ENCODE data around the gene CEACAM18.
"Not testable (repeated sequence)": the region's sequence is repeated elsewhere in the genome, so short reads cannot be mapped to it uniquely, and the experiment has no call there.

Gene CEACAM18

GRCh38 chr19:51478381-51479234, at the start of gene CEACAM18:
Gene CEACAM18, plus strand, starts transcription at chr19:51478539.
- in situ Hi-C loops (cut with HindIII; ENCODE audit: low pct_ligation_motif_present, low pct_unique_long_range_greater_than_20kb, low sequenced_read_pairs), result no loop called here
- DNase-seq, result no peak

DNA sequence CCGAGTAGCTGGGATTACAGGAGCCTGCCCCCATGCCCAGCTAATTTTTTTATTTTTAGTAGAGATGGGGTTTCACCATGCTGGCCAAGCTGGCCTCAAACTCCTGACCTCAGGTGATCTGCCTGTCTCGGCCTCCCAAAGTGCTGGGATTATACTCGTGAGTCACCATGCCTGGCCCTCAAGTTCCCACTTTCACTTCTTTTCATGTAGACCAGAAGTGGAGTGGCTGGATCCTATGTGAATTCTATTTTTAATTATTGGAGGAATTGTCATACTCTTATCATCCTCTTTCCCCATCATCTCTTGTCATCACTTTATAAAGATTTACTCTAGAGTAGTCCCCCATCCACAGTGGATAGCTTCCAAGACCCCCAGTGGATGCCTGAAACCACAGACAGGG, 48.1 kb upstream of the CEACAM18 start:
- in situ Hi-C loops (cut with HindIII; ENCODE audit: low pct_ligation_motif_present, low pct_unique_long_range_greater_than_20kb, low sequenced_read_pairs), result no loop called here
- no peak for DNase-seq

- DNase-seq, result no peak
- in situ Hi-C loops (cut with HindIII; ENCODE audit: low pct_ligation_motif_present, low pct_unique_long_range_greater_than_20kb, low sequenced_read_pairs), result no loop called here
Observed at GRCh38 chr19:51431124-51431523, 47.2 kb upstream of the CEACAM18 start.

DNA sequence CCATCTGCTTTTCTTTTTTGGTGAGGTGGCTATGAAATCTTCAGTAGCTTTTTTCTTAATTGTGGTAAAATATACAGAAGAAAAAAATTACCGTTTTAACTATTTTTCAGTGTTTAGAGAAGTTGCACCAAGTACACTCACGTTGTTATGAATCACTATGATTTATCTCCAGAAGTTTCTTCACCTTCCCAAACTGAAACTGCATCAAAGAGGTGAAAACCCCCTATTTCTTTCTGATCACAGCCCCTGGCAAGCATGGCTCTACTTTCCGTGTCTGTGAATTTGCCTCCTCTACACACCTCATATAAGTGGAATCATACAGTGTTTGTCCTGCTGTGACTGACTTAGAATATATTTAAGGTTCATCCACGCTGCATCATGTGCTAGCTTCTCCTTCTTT, 45.3 kb upstream of the CEACAM18 start:
- no peak for DNase-seq
- in situ Hi-C loops (cut with HindIII; ENCODE audit: low pct_ligation_motif_present, low pct_unique_long_range_greater_than_20kb, low sequenced_read_pairs), result no loop called here

- in situ Hi-C loops (cut with HindIII; ENCODE audit: low pct_ligation_motif_present, low pct_unique_long_range_greater_than_20kb, low sequenced_read_pairs), result no loop called here
- no peak for DNase-seq
Observed at GRCh38 chr19:51434456-51434855, 43.9 kb upstream of the CEACAM18 start.

- in situ Hi-C loops (cut with HindIII; ENCODE audit: low pct_ligation_motif_present, low pct_unique_long_range_greater_than_20kb, low sequenced_read_pairs), result no loop called here
- DNase-seq, result peak; percentile 5
Observed at GRCh38 chr19:51439021-51439465, 39.3 kb upstream of the CEACAM18 start.

GRCh38 chr19:51440052-51440451, 38.3 kb upstream of the CEACAM18 start:
- no peak for DNase-seq
- in situ Hi-C loops (cut with HindIII; ENCODE audit: low pct_ligation_motif_present, low pct_unique_long_range_greater_than_20kb, low sequenced_read_pairs), result no loop called here

GRCh38 chr19:51440846-51441409, 37.4 kb upstream of the CEACAM18 start:
- in situ Hi-C loops (cut with HindIII; ENCODE audit: low pct_ligation_motif_present, low pct_unique_long_range_greater_than_20kb, low sequenced_read_pairs), result no loop called here
- no peak for DNase-seq

DNA sequence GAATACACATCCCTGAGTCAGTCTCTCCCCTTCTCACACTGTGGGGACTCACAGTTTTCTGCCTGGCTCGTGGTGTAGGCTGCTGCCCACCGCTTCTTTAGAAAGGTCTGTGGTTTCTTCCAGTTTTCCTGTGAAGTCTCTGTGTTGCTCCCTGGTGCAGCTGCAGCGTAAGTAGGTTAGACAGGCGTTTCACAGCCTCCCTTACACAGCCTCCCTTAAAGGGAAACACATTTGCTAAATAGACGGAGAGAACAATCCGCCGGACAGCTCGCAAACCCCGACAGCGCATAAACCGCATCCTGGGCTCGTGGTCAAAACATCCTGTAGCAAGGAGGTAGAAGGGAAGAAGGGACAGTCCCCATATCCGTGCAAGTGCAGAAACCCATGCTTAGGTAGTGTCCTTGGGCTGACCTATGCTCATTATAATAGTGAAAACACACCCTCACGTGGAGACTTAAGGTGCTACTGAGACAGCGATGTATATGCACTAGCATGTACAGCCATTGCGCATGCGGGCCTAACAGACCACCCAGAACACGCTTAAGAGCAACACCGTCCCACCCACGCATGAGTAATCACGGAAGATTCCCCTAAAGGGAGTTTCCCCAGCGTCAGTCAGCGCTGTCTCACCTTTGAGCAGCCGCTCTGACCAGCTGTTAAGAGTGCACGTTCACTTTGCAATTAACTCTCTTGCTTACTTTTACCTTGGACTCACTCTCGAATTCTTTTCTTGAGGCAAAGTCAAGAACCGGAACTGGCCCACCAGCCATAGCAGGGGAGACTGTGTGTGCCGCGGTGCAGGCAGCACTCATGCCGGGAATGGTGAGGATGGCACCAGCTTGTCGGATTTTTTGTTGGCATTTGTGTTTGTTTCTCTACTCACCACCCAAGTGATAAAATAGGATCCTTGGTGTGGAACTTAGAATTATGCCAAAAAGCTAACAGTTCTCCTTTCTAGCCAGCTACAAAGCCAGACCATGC, 36.6 kb upstream of the CEACAM18 start:
- in situ Hi-C loops (cut with HindIII; ENCODE audit: low pct_ligation_motif_present, low pct_unique_long_range_greater_than_20kb, low sequenced_read_pairs), result no loop called here
- no peak for DNase-seq

GRCh38 chr19:51447510-51447909, 30.8 kb upstream of the CEACAM18 start:
- in situ Hi-C loops (cut with HindIII; ENCODE audit: low pct_ligation_motif_present, low pct_unique_long_range_greater_than_20kb, low sequenced_read_pairs); DNase-seq: not testable (repeated sequence)

DNA sequence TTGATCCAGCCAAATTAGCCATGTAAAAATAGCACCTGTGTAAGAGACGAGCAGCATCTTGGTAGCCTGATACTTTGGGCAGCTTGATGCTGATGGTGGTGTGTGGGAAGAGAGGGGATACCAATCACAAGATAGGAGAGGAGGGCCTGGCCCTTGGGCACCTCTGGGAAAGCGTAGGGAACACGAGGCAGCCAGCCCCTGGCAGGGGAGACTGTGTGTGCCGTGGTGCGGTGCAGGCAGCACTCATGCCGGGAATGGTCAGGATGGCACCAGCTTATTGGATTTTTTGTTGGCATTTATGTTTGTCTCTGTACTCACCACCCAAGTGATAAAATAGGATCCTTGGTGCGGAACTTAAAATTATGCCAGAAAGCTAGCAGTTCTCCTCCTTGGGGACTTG, 30.3 kb upstream of the CEACAM18 start:
- no peak for DNase-seq
- in situ Hi-C loops (cut with HindIII; ENCODE audit: low pct_ligation_motif_present, low pct_unique_long_range_greater_than_20kb, low sequenced_read_pairs), result no loop called here

- in situ Hi-C loops (cut with HindIII; ENCODE audit: low pct_ligation_motif_present, low pct_unique_long_range_greater_than_20kb, low sequenced_read_pairs), result no loop called here
- no peak for DNase-seq
Observed at GRCh38 chr19:51448411-51449016, 29.8 kb upstream of the CEACAM18 start.

GRCh38 chr19:51450730-51451307, 27.5 kb upstream of the CEACAM18 start:
- in situ Hi-C loops (cut with HindIII; ENCODE audit: low pct_ligation_motif_present, low pct_unique_long_range_greater_than_20kb, low sequenced_read_pairs), result no loop called here

GRCh38 chr19:51456541-51457290, 21.6 kb upstream of the CEACAM18 start:
- no peak for DNase-seq
- in situ Hi-C loops (cut with HindIII; ENCODE audit: low pct_ligation_motif_present, low pct_unique_long_range_greater_than_20kb, low sequenced_read_pairs), result no loop called here

More at GRCh38 chr19:51450730-51451307, 27.5 kb upstream of the CEACAM18 start:
- DNase-seq, result no peak

DNA sequence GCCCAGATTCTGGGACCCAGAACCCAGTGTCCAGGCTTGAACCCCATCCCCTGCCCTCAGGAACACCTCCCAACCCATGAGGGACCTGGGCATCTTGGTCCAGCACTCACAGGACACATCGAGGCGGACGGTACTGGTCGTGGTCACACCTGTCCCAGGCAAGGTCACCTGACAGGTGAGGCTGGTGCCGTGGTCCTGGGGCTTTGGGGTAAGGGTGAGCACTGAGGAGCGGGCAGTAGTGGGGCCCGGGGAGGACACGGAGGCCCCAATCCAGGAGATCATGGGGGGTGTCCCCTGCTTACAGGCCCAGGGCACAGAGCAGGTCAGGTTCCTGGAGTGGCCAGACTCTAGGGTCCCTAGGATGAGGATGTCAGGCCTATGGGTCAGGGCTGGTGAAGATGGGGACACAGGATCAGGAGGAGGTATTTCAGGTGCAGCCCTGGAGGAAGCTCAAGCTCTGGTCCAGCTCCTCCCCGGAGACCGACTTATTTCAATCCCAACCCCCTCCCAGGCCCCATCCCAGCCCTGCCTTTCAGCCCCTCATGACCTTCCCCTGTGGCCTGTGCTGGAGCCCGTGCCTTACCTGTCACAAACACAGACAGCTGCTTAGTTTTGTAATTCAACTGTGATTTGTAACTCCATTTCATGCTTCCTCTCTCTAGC, 20.9 kb upstream of the CEACAM18 start:
- DNase-seq, result no peak
- in situ Hi-C loops (cut with HindIII; ENCODE audit: low pct_ligation_motif_present, low pct_unique_long_range_greater_than_20kb, low sequenced_read_pairs), result no loop called here

DNA sequence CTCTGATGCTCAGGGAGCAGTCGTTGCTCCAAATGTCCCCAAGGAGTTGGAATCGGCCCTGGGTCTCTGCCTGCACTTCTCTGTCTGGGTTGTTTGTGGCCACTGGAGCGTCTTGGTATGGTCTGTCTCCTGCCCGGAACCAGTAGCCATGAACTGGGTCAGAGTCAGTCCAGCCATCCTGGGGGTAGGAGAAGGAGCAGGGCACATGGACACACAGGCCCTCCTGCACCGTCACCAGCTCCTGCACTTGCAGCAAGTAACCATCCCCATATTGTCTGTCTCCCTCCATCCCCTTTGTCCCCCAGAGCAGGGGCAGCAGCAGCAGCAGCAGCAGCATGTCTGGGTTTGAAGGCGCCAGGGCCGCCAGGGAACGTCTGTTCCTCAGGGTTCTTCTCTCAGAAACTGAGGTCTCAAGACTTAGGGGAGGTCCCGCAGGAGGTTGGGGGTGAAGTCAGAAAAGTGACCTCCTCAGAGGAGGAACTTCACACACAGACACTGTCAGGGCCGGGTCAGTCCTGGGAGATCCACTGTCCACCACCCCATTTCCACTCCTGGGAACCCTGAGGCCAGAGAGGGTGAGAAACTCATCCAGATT, 20.2 kb upstream of the CEACAM18 start, which contains the start of gene SIGLEC8:
SIGLEC8 (minus strand) TSS at position 404 of the 595 bp plus-strand sequence; CDS start at position 337, 67 bp downstream.
- DNase-seq, result no peak
- in situ Hi-C loops (cut with HindIII; ENCODE audit: low pct_ligation_motif_present, low pct_unique_long_range_greater_than_20kb, low sequenced_read_pairs), result no loop called here
